Measurements from ENCODE around the gene MAML1. TPM values are rescaled to one million over a fixed set of nuclear protein-coding genes. Genes with fewer than 3 reads are reported as not detected.

MAML1 gene
- polyA plus RNA-seq, 1 of the 3 experiments (the other 2 are of a cell fraction) = 8.1 TPM

DNA sequence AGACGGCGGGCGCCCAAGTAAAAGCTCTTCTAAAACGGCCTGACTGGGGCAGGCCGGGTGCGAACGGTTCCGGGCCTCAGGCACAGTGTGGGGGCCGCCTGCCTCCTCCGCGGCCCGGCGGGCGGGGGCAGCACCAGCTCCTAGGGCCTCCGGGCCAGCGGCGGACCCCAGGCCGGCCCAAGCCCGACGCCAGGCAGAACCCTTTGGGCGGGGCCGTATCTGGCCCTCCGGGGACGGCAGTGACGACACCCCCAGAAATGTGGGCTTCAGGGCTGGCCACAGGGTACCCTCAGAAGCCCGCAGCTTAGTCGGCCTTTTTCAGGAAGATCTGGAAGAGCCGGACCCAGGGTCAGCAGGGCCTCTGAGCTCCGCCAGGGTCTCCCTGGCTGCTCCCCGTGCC is 65.1 kb downstream of the MAML1 start:
- Histone ChIP-seq H3F3A (replicated peaks; ENCODE audit: insufficient read depth) (peaks cover 4% of the 10 kb centered on the region), H3K36me3 (replicated peaks in 1 of 2; ENCODE audit: control insufficient read depth in 1 of 2, insufficient read depth in 2 of 2, low read length in 1 of 2) (peaks cover 0 to 47% of the 10 kb centered on the region in 2 experiments), H3K4me2 (no peak overlapping the region), H3K4me1 (ENCODE audit: control insufficient read depth in 1 of 2, insufficient read depth in 2 of 2, low read depth in 1 of 2, low read length in 1 of 2) (peaks cover under 1 to 14% of the 10 kb centered on the region in 2 experiments; a peak in 2 of 4 replicates), H3K9ac (no peak overlapping the region), H4K20me1 (ENCODE audit: insufficient read depth) (peaks cover 11% of the 10 kb centered on the region), H3K27me3 (ENCODE audit: insufficient read depth) (no peaks in the 10 kb centered on the region), H3K27ac (ENCODE audit: low read depth in 2 of 2, low read length in 1 of 2) (no peak overlapping the region), H3K79me2 (ENCODE audit: insufficient read depth) (peaks cover 16% of the 10 kb centered on the region; the same call in 1 of the 2 replicates), H3K4me3 (ENCODE audit: low read depth in 2 of 2, low read length in 1 of 2) (no peak overlapping the region), H3K9me3 (no peaks in the 10 kb centered on the region), H2AFZ (ENCODE audit: low read depth) (no peak overlapping the region), H3K9me2 (no peaks in the 10 kb centered on the region)
- DNase-seq = no peak
- POLR2A ChIA-PET = interaction anchor here (1.9 kb wide), 1 partner anchor 22 kb away, joined by 4 read pairs; no protein-coding TSS in a partner anchor
- TF ChIP-seq JUND (IDR thresholded peaks at IDR 0.05) = no peak
- no peak for TF ChIP-seq EP300 (IDR thresholded peaks at IDR 0.05; ENCODE audit: borderline replicate concordance in 1 of 2, low read depth in 1 of 2, low read length in 1 of 2)
- TF ChIP-seq, protein P1, sequence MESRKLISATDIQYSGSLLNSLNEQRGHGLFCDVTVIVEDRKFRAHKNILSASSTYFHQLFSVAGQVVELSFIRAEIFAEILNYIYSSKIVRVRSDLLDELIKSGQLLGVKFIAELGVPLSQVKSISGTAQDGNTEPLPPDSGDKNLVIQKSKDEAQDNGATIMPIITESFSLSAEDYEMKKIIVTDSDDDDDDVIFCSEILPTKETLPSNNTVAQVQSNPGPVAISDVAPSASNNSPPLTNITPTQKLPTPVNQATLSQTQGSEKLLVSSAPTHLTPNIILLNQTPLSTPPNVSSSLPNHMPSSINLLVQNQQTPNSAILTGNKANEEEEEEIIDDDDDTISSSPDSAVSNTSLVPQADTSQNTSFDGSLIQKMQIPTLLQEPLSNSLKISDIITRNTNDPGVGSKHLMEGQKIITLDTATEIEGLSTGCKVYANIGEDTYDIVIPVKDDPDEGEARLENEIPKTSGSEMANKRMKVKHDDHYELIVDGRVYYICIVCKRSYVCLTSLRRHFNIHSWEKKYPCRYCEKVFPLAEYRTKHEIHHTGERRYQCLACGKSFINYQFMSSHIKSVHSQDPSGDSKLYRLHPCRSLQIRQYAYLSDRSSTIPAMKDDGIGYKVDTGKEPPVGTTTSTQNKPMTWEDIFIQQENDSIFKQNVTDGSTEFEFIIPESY (IDR thresholded peaks at IDR 0.05; ENCODE audit: borderline replicate concordance, low read depth) = no peak
- TF ChIP-seq NFIC (IDR thresholded peaks at IDR 0.05; ENCODE audit: borderline replicate concordance) = no peak
- TF ChIP-seq FOXJ3 (CRISPR knock-in tag; IDR thresholded peaks at IDR 0.05) = no peak
- no peak for TF ChIP-seq FOSL2 (IDR thresholded peaks at IDR 0.05; ENCODE audit: borderline replicate concordance, low read depth)
- TF ChIP-seq GATA2 (CRISPR knock-in tag; IDR thresholded peaks at IDR 0.05) = no peak
- TF ChIP-seq, protein P2, sequence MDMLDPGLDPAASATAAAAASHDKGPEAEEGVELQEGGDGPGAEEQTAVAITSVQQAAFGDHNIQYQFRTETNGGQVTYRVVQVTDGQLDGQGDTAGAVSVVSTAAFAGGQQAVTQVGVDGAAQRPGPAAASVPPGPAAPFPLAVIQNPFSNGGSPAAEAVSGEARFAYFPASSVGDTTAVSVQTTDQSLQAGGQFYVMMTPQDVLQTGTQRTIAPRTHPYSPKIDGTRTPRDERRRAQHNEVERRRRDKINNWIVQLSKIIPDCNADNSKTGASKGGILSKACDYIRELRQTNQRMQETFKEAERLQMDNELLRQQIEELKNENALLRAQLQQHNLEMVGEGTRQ (IDR thresholded peaks at IDR 0.05; ENCODE audit: borderline replicate concordance, low read depth, low read length) = no peak
- TF ChIP-seq MEF2A (IDR thresholded peaks at IDR 0.05; ENCODE audit: borderline replicate concordance, low read depth) = no peak
- no peak for TF ChIP-seq SIN3A (IDR thresholded peaks at IDR 0.05; ENCODE audit: borderline replicate concordance, low read depth, low read length)
- no peak for TF ChIP-seq RAD21 (IDR thresholded peaks at IDR 0.05; ENCODE audit: low read length)
- TF ChIP-seq, protein P3, sequence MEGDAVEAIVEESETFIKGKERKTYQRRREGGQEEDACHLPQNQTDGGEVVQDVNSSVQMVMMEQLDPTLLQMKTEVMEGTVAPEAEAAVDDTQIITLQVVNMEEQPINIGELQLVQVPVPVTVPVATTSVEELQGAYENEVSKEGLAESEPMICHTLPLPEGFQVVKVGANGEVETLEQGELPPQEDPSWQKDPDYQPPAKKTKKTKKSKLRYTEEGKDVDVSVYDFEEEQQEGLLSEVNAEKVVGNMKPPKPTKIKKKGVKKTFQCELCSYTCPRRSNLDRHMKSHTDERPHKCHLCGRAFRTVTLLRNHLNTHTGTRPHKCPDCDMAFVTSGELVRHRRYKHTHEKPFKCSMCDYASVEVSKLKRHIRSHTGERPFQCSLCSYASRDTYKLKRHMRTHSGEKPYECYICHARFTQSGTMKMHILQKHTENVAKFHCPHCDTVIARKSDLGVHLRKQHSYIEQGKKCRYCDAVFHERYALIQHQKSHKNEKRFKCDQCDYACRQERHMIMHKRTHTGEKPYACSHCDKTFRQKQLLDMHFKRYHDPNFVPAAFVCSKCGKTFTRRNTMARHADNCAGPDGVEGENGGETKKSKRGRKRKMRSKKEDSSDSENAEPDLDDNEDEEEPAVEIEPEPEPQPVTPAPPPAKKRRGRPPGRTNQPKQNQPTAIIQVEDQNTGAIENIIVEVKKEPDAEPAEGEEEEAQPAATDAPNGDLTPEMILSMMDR (IDR thresholded peaks at IDR 0.05) = no peak
- CTCF ChIA-PET = interaction anchor here (1.0 to 8.3 kb wide), 6 partner anchors 9 to 66 kb away, joined by 4 to 67 read pairs (median 8); partner anchors contain the start of genes MAML1 and MGAT4B
- WGBS (ENCODE audit: low lambda C conversion rate) = 97% methylated on average over 13 of the region's 30 CpGs

All from SK-N-SH (cell line).